ENCODE measurements around the gene SPO11. TPM values are rescaled to one million over a fixed set of nuclear protein-coding genes. Genes with fewer than 3 reads are reported as not detected.

The SPO11 gene
- polyA plus RNA-seq, 1 donor from 2014 or later: not detected

DNA sequence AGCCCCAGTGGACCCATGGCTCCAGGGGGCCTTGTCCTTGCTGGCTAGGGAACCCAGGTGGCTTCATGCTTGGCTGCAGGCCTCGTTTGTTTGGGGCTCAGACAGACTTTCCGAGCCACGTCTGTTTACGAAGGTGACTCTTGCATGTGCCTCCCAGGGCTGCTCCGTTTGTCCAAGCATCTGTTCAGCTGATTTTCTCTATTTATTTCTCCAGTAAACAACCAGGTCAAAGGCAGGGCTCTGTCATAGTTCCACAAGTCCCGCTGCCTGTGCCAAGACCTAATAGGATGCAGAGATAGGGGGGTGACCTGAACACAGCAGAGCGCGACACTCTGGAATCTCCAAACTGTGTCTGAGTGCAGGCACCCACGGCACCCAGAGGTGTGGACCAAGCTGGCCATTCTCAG lies 12.8 kb upstream of the SPO11 start:
- Histone ChIP-seq H3K79me2 (replicated peaks; ENCODE audit: insufficient read depth, low read length) (no peaks in the 10 kb centered on the region), H3K27ac (ENCODE audit: low read length) (no peak overlapping the region), H3F3A (ENCODE audit: insufficient read depth, low read length, poor library complexity, severe bottlenecking) (no peaks in the 10 kb centered on the region), H3K9me2 (ENCODE audit: insufficient read depth, low read length) (no peaks in the 10 kb centered on the region), H2AFZ (ENCODE audit: low read depth, low read length) (no peak overlapping the region), H3K9ac (ENCODE audit: low read length) (no peak overlapping the region), H3K9me3 (ENCODE audit: low read length) (no peaks in the 10 kb centered on the region), H4K20me1 (ENCODE audit: insufficient read depth) (no peaks in the 10 kb centered on the region), H3K4me2 (ENCODE audit: low read length) (no peak overlapping the region), H3K27me3 (ENCODE audit: insufficient read depth, low read depth, low read length) (no peaks in the 10 kb centered on the region), H3K36me3 (ENCODE audit: insufficient read depth, low read length) (no peaks in the 10 kb centered on the region), H3K4me3 (ENCODE audit: low read length) (no peak overlapping the region)
- TF ChIP-seq EP300 (conservative IDR thresholded peaks at IDR 0.05; ENCODE audit: poor library complexity, severe bottlenecking): no peak
- no peak for TF ChIP-seq POLR2AphosphoS5 (IDR thresholded peaks at IDR 0.05)
- TF ChIP-seq, protein P1, sequence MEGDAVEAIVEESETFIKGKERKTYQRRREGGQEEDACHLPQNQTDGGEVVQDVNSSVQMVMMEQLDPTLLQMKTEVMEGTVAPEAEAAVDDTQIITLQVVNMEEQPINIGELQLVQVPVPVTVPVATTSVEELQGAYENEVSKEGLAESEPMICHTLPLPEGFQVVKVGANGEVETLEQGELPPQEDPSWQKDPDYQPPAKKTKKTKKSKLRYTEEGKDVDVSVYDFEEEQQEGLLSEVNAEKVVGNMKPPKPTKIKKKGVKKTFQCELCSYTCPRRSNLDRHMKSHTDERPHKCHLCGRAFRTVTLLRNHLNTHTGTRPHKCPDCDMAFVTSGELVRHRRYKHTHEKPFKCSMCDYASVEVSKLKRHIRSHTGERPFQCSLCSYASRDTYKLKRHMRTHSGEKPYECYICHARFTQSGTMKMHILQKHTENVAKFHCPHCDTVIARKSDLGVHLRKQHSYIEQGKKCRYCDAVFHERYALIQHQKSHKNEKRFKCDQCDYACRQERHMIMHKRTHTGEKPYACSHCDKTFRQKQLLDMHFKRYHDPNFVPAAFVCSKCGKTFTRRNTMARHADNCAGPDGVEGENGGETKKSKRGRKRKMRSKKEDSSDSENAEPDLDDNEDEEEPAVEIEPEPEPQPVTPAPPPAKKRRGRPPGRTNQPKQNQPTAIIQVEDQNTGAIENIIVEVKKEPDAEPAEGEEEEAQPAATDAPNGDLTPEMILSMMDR (IDR thresholded peaks at IDR 0.05; ENCODE audit: poor library complexity, severe bottlenecking): no peak
- no peak for TF ChIP-seq EZH2 (IDR thresholded peaks at IDR 0.05; ENCODE audit: borderline replicate concordance, insufficient read depth, low read length, poor library complexity, severe bottlenecking)
- no peak for TF ChIP-seq MXI1 (conservative IDR thresholded peaks at IDR 0.05; ENCODE audit: poor library complexity, severe bottlenecking)
- TF ChIP-seq, protein P2, sequence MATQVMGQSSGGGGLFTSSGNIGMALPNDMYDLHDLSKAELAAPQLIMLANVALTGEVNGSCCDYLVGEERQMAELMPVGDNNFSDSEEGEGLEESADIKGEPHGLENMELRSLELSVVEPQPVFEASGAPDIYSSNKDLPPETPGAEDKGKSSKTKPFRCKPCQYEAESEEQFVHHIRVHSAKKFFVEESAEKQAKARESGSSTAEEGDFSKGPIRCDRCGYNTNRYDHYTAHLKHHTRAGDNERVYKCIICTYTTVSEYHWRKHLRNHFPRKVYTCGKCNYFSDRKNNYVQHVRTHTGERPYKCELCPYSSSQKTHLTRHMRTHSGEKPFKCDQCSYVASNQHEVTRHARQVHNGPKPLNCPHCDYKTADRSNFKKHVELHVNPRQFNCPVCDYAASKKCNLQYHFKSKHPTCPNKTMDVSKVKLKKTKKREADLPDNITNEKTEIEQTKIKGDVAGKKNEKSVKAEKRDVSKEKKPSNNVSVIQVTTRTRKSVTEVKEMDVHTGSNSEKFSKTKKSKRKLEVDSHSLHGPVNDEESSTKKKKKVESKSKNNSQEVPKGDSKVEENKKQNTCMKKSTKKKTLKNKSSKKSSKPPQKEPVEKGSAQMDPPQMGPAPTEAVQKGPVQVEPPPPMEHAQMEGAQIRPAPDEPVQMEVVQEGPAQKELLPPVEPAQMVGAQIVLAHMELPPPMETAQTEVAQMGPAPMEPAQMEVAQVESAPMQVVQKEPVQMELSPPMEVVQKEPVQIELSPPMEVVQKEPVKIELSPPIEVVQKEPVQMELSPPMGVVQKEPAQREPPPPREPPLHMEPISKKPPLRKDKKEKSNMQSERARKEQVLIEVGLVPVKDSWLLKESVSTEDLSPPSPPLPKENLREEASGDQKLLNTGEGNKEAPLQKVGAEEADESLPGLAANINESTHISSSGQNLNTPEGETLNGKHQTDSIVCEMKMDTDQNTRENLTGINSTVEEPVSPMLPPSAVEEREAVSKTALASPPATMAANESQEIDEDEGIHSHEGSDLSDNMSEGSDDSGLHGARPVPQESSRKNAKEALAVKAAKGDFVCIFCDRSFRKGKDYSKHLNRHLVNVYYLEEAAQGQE (IDR thresholded peaks at IDR 0.05; ENCODE audit: borderline replicate concordance): no peak
- TF ChIP-seq TAF1 (IDR thresholded peaks at IDR 0.05; ENCODE audit: low read depth): no peak
- no peak for TF ChIP-seq RAD21 (conservative IDR thresholded peaks at IDR 0.05)
- TF ChIP-seq SMC3 (conservative IDR thresholded peaks at IDR 0.05; ENCODE audit: poor library complexity): no peak

DNA sequence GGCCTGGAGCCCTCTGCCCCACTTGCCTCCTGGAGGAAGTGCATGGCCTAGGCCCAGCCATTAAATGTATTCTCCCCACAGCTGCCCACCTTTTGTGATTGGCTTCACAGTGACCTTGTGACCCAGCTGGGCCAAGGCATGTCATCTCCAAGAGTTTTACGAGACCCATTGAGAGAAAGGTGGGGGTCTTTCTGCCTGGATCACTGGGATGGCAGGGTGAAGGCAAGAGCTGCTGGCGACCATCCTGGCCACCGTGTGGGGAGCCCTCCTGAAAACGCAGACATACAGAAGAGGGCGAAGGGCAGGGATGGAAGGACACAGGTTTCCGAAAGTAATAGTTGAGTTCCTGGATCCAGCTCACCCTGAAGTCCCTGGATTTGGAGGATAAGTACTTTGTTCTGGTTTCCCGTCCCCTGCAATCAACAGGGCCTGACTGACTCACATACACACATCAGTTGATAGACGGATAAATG lies 12.3 kb upstream of the SPO11 start:
- Histone ChIP-seq H3F3A (ENCODE audit: insufficient read depth, low read length, poor library complexity, severe bottlenecking) (no peaks in the 10 kb centered on the region), H2AFZ (ENCODE audit: low read depth, low read length) (no peak overlapping the region), H3K79me2 (replicated peaks; ENCODE audit: insufficient read depth, low read length) (no peaks in the 10 kb centered on the region), H3K9me2 (ENCODE audit: insufficient read depth, low read length) (no peaks in the 10 kb centered on the region), H3K9ac (ENCODE audit: low read length) (no peak overlapping the region), H3K9me3 (ENCODE audit: low read length) (no peaks in the 10 kb centered on the region), H4K20me1 (ENCODE audit: insufficient read depth) (no peaks in the 10 kb centered on the region), H3K4me2 (ENCODE audit: low read length) (no peak overlapping the region), H3K27ac (ENCODE audit: low read length) (no peak overlapping the region), H3K4me3 (ENCODE audit: low read length) (no peak overlapping the region), H3K27me3 (ENCODE audit: insufficient read depth, low read depth, low read length) (no peaks in the 10 kb centered on the region), H3K36me3 (ENCODE audit: insufficient read depth, low read length) (no peaks in the 10 kb centered on the region)
- TF ChIP-seq EP300 (conservative IDR thresholded peaks at IDR 0.05; ENCODE audit: poor library complexity, severe bottlenecking) (no peak), SMC3 (conservative IDR thresholded peaks at IDR 0.05; ENCODE audit: poor library complexity) (no peak), POLR2AphosphoS5 (IDR thresholded peaks at IDR 0.05) (no peak), EZH2 (IDR thresholded peaks at IDR 0.05; ENCODE audit: borderline replicate concordance, insufficient read depth, low read length, poor library complexity, severe bottlenecking) (no peak), RAD21 (conservative IDR thresholded peaks at IDR 0.05) (no peak), TAF1 (IDR thresholded peaks at IDR 0.05; ENCODE audit: low read depth) (no peak), MXI1 (conservative IDR thresholded peaks at IDR 0.05; ENCODE audit: poor library complexity, severe bottlenecking) (no peak)
- TF ChIP-seq, protein P2 (IDR thresholded peaks at IDR 0.05; ENCODE audit: borderline replicate concordance): no peak
- TF ChIP-seq, protein P1 (IDR thresholded peaks at IDR 0.05; ENCODE audit: poor library complexity, severe bottlenecking): no peak
